ENCODE measurements around the gene TMUB1.

GRCh38 chr7:151046603-151047573 is 36.4 kb downstream of the TMUB1 start:
- TF ChIP-seq CTCF (IDR thresholded peaks at IDR 0.05) (no peak), POLR2A (IDR thresholded peaks at IDR 0.05) (no peak)
